C4-2B (cell line): Measurements from ENCODE around the gene RUVBL1.

ENCODE experiments used
- CTCF ChIP-seq: fragments of 450-650 bp; conservative IDR thresholded peaks from 2 replicates; pipeline ENCODE4 v1.5.1; 2017; ENCODE audit warnings: mild to moderate bottlenecking
- ZFX ChIP-seq: fragments of 450-650 bp; IDR thresholded peaks from 2 replicates; pipeline ENCODE4 v1.6.1; 2017

- TF ChIP-seq CTCF (no peak), ZFX (no peak)
Observed at GRCh38 chr3:128123156-128123537, 465 bp downstream of the RUVBL1 start.
